Right ventricle myocardium inferior (tissue), 1 donor: Measurements from ENCODE around the gene GSTO2. TPM values are rescaled to one million over a fixed set of nuclear protein-coding genes. Genes with fewer than 3 reads are reported as not detected.

ENCODE experiments used
- ATAC-seq: fragments of 200-7000 bp; cut with Tn5 transposase; one replicate; pipeline ENCODE4 v1.9.1; 2020; ENCODE audit warnings: mild to moderate bottlenecking, moderate library complexity
- DNase-seq: peaks from one replicate; pipeline ENCODE4 v3.0.0; 2021; ENCODE audit errors: missing footprints
- intact Hi-C: fragments of 100-400 bp; cut with DNase I; formaldehyde crosslinking; loops from one replicate; pipeline ENCODE4 v1.11.0; 2022
- total RNA-seq: library from RNA; stranded (reverse); fragmentation: NEBNext Ultra II Directional; extraction: Animal tissue kit (Norgen Biotek cat#: 25700); gene quantifications from one replicate; pipeline ENCODE4 v1.2.1, GENCODE V29; 2021
- donor health status: DM: no; HTN: yes; CAD: no; lungs with severe emphysema.

The GSTO2 gene
- total RNA-seq, 1 donor from 2014 or later, result 0.70 TPM

GRCh38 chr10:104318326-104318725 lies 49.3 kb downstream of the GSTO2 start:
- intact Hi-C loops, result no loop called here
- DNase-seq (no peak), ATAC-seq (no peak)

- DNase-seq (no peak), ATAC-seq (no peak)
- intact Hi-C loops, result no loop called here
Observed at GRCh38 chr10:104318810-104319741, 50.1 kb downstream of the GSTO2 start.

- ATAC-seq, result no peak
- no peak for DNase-seq
- intact Hi-C loops, result no loop called here
Observed at GRCh38 chr10:104321226-104321625, 52.2 kb downstream of the GSTO2 start.

GRCh38 chr10:104321725-104322415 lies 52.9 kb downstream of the GSTO2 start:
- DNase-seq, result no peak
- intact Hi-C loops, result no loop called here
- no peak for ATAC-seq

- ATAC-seq (peak; percentile 18), DNase-seq (no peak)
- intact Hi-C loops, result no loop called here
Observed at GRCh38 chr10:104322416-104322782, 53.4 kb downstream of the GSTO2 start.

DNA sequence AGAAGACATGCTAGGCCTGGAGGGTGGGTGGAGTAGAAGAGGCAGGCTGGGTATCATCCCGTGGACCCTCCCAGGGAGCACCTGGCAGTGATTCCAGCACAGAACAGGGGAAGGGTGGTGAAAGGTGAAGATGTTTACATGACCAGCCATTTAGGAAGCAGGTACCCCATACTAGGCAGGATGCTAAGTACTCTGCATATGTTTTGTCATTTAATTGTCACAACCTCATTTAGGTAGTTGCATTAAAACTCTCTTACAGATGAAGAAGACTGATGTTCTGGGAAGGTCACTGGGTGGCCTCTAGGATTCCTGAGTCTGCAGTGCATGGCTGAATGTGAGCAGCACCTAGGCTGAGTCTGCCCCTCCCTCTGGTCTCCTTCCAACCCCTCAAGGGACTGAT lies 54.1 kb downstream of the GSTO2 start:
- intact Hi-C loops, result no loop called here
- no peak for DNase-seq
- no peak for ATAC-seq

DNA sequence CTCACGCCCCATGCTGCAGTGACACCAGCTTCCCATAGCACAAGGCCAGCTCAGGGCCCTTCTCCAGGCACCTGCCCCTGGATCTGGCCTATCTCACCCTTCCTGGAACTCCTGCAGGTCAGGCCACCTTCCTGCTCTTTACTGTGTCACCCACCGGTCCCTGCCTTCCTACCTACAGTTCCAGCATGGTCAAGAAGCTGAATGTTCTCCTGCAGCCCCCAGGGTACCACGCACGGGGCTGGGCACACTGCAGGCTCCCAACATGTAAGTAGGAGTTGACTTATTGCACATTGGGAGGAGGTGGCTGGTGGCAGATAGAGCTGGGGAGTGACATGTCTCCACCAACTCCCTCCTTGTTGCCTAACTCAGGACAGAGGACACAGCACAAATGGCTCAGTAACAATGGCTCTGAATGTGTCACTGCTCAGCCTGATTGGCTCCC lies 54.8 kb downstream of the GSTO2 start:
- DNase-seq (no peak), ATAC-seq (no peak)
- intact Hi-C loops, result no loop called here

DNA sequence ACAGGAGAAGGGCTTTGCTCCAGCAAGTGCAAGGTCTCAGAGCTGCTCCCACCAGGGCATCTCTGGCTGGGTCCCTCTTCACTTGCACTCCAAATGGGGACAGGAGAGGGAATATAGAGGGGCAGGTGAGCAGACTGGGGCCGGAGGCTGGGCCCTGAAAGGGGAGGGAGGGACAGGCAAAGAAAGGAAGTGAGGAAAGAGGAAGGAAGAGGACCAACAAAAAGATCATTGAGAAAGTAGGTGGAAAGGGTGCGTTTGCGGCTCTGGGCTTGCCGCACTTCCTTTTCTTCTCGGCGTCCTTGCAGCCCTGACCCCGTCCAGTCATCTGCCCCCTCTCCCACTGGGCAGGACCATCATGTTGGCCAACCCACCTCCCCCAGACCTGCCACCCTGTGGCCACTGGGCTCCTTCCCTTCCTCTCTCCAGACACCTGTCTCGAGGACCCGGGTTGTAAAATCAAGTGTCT lies 55.3 kb downstream of the GSTO2 start:
- intact Hi-C loops, result no loop called here
- ATAC-seq (no peak), DNase-seq (peak; percentile 88)

DNA sequence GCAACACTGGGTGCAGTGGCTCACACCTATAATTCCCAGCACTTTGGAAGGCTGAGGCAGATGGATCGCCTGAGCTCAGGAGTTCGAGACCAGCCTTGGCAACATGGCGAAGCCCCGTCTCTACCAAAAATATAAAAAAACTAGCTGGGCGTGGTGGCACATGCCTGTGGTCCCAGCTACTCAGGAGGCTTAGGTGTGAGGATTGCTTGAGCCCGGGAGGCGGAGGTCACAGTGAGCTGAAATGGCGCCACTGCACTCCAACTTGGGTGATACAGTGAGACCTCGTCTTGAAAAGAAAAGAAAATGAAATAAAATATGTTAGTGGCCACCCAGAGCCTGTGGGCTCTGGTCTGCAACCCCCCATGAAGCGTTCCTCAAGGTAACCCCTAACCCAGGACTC lies 55.9 kb downstream of the GSTO2 start:
- intact Hi-C loops, result no loop called here
- ATAC-seq (no peak), DNase-seq (no peak)

GRCh38 chr10:104325436-104326435 lies 56.8 kb downstream of the GSTO2 start:
- DNase-seq (peak; percentile 81), ATAC-seq (peak; percentile 11)
- intact Hi-C loops, result no loop called here

GRCh38 chr10:104326991-104327610 lies 58.1 kb downstream of the GSTO2 start:
- DNase-seq, result no peak
- no peak for ATAC-seq
- intact Hi-C loops, result no loop called here

DNA sequence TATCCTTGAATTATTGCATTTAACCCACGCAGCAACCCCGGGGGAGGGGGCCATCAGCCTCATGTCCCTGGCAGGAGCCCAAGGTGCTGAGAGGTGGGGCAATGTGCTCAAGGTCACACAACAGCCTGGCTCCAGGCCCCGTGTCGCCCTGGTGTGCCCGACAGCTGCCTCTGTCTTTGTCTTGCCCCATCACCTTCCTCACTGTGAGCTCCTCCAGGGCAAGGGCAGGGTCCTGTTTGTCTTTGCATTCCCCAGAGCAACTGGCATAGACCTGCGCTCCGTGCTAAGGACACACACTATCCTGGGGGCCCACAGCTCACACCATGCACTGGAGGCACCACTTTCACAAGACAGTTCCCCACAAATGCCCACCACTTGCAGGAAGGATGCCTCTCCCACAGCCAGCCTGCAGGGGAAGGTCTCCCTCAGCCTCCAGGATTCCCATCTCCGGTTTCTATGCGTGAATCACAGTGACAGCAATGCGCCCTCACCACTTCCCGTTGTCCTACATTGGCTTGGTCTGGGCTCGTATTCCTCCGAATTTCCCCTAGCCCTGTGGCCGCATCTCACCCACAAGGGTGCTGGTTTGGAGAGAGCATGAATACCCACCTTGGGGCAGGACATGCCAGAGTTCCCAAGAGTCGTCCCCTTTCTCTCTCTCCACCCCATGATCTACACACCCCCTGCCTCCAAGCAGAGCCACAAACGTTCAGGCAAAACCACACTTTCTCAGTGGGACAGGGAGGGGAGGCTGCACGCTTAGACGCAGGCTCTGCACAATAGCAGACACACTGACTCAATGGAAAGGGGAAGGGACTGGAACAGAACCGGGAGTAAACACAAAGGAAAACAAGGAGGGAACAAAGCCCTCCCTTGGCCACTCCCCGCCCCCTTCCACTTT lies 59.0 kb downstream of the GSTO2 start:
- no peak for ATAC-seq
- intact Hi-C loops, result no loop called here
- no peak for DNase-seq

GRCh38 chr10:104328646-104328895 lies 59.6 kb downstream of the GSTO2 start:
- no peak for DNase-seq
- intact Hi-C loops, result no loop called here
- no peak for ATAC-seq

GRCh38 chr10:104328896-104329710 lies 60.1 kb downstream of the GSTO2 start:
- intact Hi-C loops, result no loop called here
- DNase-seq (no peak), ATAC-seq (no peak)

DNA sequence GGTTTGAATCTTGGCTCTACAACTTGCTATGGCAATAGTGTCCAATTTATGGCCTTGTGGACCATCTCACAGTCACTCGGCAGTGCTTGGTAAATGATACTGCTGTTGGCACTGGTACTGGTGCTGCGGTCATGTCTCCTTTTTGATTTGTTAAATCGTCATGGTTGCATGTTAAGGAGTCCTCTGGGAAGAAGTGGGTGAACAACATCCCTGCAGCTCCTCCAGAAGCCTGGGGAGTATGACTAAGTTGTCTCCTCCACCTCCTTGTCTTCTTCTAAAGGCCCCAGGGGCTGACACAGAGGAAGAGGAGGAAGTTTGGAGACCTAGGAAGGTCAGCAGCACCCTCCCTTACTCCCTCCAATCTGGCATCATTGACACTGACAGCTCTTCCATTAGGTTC lies 60.8 kb downstream of the GSTO2 start:
- intact Hi-C loops, result no loop called here
- ATAC-seq, result no peak
- no peak for DNase-seq

DNA sequence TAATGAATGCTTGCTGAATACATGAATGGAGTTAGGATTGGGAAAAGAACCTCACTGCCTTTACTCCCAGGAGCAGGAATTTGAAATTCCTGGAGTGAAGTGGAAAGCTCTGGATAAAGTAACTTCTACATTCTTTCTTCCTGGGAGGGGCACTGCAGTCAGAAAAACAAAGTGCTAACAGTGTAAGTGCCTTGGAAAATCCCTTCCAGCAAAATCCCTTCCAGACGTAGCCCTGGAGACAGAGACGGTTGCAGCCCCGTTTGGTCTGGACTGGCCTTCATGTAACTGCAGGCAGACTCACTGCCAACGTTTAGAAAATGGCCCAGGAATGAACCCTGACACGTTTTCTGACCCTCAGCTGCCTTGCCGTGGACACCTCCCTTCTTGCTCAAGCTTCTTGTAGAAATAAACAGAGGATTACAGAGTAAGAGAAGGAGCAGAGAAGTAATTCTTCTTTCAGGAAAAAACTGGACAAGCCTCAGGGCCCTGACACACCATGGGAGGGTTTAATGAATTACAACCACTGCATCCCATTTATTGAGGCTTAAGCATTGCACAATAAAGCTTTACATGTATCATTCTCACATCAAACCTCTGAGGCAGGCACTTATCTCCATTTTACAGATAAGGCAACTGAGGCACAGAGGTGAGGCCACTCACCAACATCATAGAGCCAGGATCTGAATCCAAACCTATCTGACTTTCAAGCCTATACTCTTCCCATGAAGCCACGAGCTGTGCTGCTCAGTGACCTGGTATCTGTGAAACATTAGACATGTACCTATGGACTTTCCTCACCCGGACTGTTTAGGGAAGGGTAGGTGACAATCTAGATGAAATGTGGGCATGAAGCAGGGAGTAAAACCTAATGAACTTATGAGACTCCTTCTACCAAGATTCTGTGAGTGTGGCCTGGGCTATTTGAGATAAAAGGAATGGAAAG lies 61.5 kb downstream of the GSTO2 start:
- peak; percentile 57 for ATAC-seq
- no peak for DNase-seq
- intact Hi-C loops, result no loop called here
